Peyer's patch (tissue), 4 donors: Measurements from ENCODE around the gene CELSR3. TPM values are rescaled to one million over a fixed set of nuclear protein-coding genes. Genes with fewer than 3 reads are reported as not detected.

ENCODE experiments used
- DNase-seq, 3 donors: peaks; one replicate each; pipeline ENCODE4 v3.0.0-alpha.2; 2017 to 2019
- H3K27ac ChIP-seq, 4 donors: fragments of 200-600 bp; sonication (generic); one replicate each; pipeline ENCODE4 v1.5.1; 2016 to 2019
- H3K27me3 ChIP-seq, 2 donors: fragments of 200-600 bp; sonication (generic); one replicate each; pipeline ENCODE4 v1.5.1; 2019
- H3K36me3 ChIP-seq, 3 donors: fragments of 200-600 bp; sonication (generic); one replicate each; pipeline ENCODE4 v1.5.1; 2016 to 2019
- H3K4me1 ChIP-seq, 4 donors: fragments of 200-600 bp; sonication (generic); one replicate each; pipeline ENCODE4 v1.5.1; 2016 to 2019
- H3K4me3 ChIP-seq, 4 donors: fragments of 200-600 bp; sonication (generic); 1 replicate in 3 of 4; 2 replicates in 1 of 4; pipeline ENCODE4 v1.5.1; 2016 to 2019; ENCODE audit warnings: mild to moderate bottlenecking in 1 of 4
- H3K9me3 ChIP-seq, 4 donors: fragments of 200-600 bp; sonication (generic); one replicate each; pipeline ENCODE4 v1.5.1; 2016 to 2019; ENCODE audit warnings: mild to moderate bottlenecking in 1 of 4
- POLR2A ChIP-seq, 2 donors: fragments of 450-650 bp; IDR thresholded peaks; one replicate each; pipeline ENCODE4 v1.5.1; 2017; ENCODE audit warnings: antibody characterized with exemption in 2 of 2, mild to moderate bottlenecking in 2 of 2, moderate library complexity in 2 of 2
- total RNA-seq, 4 donors: library from RNA; depleted of rRNA; stranded (reverse); fragments of >200 nt; gene quantifications; one replicate each; pipeline ENCODE4 v1.1.0, GENCODE V29; 2016
- TF ChIP-seq, protein P1 (sequence below), 6 experiments: fragments of 450-650 bp in 4 of 6; fragments of 200-600 bp in 2 of 6; sonication (generic) in 1 of 6; IDR thresholded peaks; one replicate each; pipeline ENCODE4 v1.5.1; 2017 to 2019; ENCODE audit warnings: antibody characterized with exemption in 6 of 6, mild to moderate bottlenecking in 3 of 6, moderate library complexity in 1 of 6

Gene CELSR3
- total RNA-seq, 4 donors from 2014 or later = 2.3 to 5.0 (median 2.9) TPM

DNA sequence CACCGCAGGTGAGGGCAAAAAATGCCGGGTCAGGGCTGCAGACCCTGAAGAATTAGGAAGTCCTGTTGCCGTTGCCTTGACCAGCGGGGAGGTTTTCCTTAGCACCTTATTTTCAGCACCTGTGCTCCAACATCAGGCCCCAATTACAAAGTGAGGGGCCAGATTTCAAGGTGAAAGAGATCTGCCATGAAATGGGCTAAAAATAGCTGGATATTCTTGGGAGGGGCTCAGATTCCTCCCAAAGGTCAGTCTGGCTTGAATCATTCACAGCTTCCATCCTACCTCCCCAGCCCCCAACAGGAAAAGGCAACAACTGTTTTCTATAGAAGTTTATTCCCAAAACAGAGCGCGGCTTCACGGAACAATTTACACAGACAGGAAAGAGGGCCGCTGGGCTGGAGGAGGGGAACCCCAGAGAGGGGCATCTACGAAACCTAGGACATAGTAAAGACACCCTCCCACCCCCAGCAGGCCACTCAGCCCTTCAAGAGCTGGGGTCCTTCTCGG, 26.5 kb downstream of the CELSR3 start:
- peak overlapping the region; percentile 76 to 90 (median 86) for H3K4me3 ChIP-seq
- H3K9me3 ChIP-seq = no peaks in the 10 kb centered on the region
- peaks cover 0 to 17% (median 0%) of the 10 kb centered on the region in 3 donors for H3K36me3 ChIP-seq
- peaks cover 0 to 22% (median 4%) of the 10 kb centered on the region in 4 donors for H3K4me1 ChIP-seq
- TF ChIP-seq, protein P1, sequence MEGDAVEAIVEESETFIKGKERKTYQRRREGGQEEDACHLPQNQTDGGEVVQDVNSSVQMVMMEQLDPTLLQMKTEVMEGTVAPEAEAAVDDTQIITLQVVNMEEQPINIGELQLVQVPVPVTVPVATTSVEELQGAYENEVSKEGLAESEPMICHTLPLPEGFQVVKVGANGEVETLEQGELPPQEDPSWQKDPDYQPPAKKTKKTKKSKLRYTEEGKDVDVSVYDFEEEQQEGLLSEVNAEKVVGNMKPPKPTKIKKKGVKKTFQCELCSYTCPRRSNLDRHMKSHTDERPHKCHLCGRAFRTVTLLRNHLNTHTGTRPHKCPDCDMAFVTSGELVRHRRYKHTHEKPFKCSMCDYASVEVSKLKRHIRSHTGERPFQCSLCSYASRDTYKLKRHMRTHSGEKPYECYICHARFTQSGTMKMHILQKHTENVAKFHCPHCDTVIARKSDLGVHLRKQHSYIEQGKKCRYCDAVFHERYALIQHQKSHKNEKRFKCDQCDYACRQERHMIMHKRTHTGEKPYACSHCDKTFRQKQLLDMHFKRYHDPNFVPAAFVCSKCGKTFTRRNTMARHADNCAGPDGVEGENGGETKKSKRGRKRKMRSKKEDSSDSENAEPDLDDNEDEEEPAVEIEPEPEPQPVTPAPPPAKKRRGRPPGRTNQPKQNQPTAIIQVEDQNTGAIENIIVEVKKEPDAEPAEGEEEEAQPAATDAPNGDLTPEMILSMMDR (IDR thresholded peaks at IDR 0.05) = no peak
- no peak for TF ChIP-seq POLR2A (IDR thresholded peaks at IDR 0.05)
- H3K27me3 ChIP-seq = no peaks in the 10 kb centered on the region
- DNase-seq = no peak
- H3K27ac ChIP-seq = peak overlapping the region; percentile 67 to 84 (median 74)

DNA sequence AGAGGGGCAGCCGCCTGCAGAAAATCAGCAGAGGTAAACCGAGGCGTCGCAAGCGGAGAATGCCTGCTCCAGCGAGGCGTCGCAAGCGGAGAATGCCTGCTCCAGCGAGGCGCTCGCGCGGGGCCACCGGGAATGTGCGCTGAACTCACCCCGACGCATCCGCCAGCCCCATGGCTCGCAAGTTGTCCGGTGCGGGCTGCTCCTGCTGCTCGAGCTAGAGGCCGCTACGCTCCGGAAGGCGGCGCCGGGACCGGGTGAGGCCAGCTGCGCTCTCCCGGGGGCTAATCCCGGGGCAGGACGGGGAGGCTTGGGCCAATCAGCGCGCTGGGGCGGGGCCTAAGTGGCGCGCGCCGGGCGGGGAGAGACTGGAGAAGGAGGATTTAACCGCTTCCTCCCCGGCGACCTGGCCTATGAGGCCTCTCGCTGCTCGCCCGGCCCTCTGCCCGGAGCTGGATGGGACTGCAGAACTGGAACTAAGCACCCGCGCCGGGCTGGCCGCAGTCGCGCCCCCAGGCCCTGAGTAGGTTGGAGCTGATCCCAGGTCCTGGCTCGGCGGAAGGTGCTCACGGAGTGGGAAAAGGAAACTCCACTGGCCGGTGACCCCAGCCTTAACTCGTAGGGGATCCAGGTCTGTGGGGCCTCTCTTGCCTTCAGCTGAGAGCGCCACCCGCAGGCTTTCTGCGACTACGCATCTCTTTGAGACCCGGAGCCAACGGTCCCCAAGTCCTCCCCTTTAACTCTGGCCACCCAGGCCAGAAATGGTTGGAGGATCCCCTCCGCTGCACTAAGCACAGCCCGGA, 27.3 kb downstream of the CELSR3 start, which contains the start of gene SLC26A6:
SLC26A6 (minus strand) TSS at position 240 of the 800 bp plus-strand sequence; CDS start at position 172, 68 bp downstream.
- Histone ChIP-seq H3K36me3 (peaks cover 0 to 25% (median 0%) of the 10 kb centered on the region in 3 donors), H3K4me3 (peak within 1 kb of the TSS; percentile 76 to 90 (median 86)), H3K4me1 (peaks cover 0 to 22% (median 4%) of the 10 kb centered on the region in 4 donors), H3K9me3 (no peaks in the 10 kb centered on the region), H3K27ac (peak within 1 kb of the TSS; percentile 67 to 84 (median 74)), H3K27me3 (no peaks in the 10 kb centered on the region)
- TF ChIP-seq, protein P1 (IDR thresholded peaks at IDR 0.05) = peak in 4 of 6 experiments; percentile 31 to 76 (median 68)
- TF ChIP-seq POLR2A (IDR thresholded peaks at IDR 0.05) = peak; percentile 63 to 66
- DNase-seq = peak; percentile 94 to 99 (median 98)

DNA sequence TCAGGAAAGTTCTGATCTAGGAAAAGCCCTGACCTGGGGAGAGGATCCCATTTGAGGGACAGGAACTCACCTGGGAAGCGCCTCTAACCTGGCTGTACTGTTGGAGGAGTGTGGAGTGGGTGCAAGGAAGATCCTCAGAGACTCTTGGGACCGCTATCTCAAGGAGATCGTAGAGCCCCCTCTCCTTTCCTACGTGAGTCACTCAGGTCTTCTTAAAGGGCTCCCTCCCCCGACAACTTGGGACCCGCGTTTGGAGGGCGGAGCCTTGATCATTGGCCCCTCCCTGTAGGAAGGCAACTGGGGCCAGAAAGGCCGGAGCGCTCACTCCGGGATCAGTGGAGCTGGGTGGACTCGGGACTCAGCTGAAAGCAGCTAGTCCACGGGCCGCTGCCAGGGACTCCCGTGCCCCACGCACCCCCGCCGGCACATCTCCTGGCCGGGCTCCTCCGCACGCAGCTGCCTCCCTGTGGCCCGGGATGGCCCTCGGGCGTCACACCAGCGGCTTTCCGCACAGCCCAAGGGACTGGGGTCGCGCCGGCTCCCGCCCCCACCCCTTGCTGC, 27.9 kb downstream of the CELSR3 start:
- no peaks in the 10 kb centered on the region for H3K27me3 ChIP-seq
- DNase-seq = peak; percentile 31 to 77 (median 77)
- peaks cover 0 to 22% (median 4%) of the 10 kb centered on the region in 4 donors for H3K4me1 ChIP-seq
- no peaks in the 10 kb centered on the region for H3K9me3 ChIP-seq
- peak overlapping the region; percentile 67 to 84 (median 74) for H3K27ac ChIP-seq
- H3K36me3 ChIP-seq = peaks cover 0 to 32% (median 0%) of the 10 kb centered on the region in 3 donors
- TF ChIP-seq POLR2A (IDR thresholded peaks at IDR 0.05) = no peak
- TF ChIP-seq, protein P1 (IDR thresholded peaks at IDR 0.05) = no peak
- H3K4me3 ChIP-seq = peak overlapping the region; percentile 76 to 90 (median 86)

DNA sequence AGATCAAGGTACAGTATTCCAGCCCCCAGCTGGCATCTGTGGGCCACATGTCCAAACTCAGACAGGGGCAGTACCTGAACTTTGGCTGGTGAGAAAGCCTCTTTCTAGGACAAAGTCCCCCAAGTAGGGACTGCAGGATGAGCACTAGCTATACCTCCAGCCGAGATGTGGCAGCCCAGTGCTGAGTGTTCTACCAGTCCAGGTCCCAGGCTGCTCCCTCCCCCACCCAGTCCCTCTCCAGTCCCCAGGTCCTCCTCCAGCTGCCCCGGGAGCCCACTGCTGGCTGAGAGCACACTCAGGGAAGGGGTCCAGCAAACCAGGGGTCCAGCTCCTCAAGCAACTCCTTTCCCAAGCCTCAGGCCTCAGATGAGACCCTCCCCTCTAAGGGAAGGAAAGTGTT, 28.9 kb downstream of the CELSR3 start:
- TF ChIP-seq, protein P1 (IDR thresholded peaks at IDR 0.05) = no peak
- DNase-seq = no peak
- Histone ChIP-seq H3K27ac (no peak overlapping the region), H3K4me3 (peak overlapping the region in 2 of 4 donors; percentile 76 to 83), H3K27me3 (no peaks in the 10 kb centered on the region), H3K4me1 (peaks cover 0 to 22% (median 4%) of the 10 kb centered on the region in 4 donors), H3K36me3 (peaks cover 0 to 42% (median 0%) of the 10 kb centered on the region in 3 donors), H3K9me3 (no peaks in the 10 kb centered on the region)

DNA sequence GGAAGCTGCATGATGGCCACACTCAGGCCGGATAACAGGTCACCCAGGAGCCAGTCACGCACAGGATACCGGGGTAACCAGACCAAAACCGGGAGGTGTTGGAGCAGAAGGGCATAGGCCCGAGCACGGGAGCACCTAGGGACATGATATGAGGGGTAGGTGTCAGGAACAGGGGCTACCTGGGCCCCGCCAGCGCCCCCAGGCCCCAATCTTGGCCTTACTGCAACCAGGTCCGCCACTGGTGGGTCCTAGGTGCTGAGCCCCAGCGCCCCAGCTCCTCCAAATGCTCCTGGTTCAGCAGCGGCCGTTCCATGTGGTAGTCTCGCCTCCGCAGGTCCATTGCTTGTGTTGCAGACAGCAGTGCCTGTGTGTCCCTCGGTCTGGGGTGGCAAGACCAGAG, 29.4 kb downstream of the CELSR3 start:
- TF ChIP-seq POLR2A (IDR thresholded peaks at IDR 0.05) = no peak
- TF ChIP-seq, protein P1 (IDR thresholded peaks at IDR 0.05) = no peak
- H3K4me1 ChIP-seq = peaks cover 0 to 22% (median 4%) of the 10 kb centered on the region in 4 donors
- H3K36me3 ChIP-seq = peaks cover 0 to 47% (median 0%) of the 10 kb centered on the region in 3 donors
- H3K27me3 ChIP-seq = no peaks in the 10 kb centered on the region
- H3K4me3 ChIP-seq = no peak overlapping the region
- no peak for DNase-seq
- H3K27ac ChIP-seq = no peak overlapping the region
- H3K9me3 ChIP-seq = no peaks in the 10 kb centered on the region
